Loucy (cell line): Measurements from ENCODE around the gene SYNE2.

ENCODE experiments used
- H2AFZ ChIP-seq: fragments of 200-600 bp; sonication (generic); 2 replicates; pipeline ENCODE4 v1.6.0; 2016; ENCODE audit warnings: antibody characterized with exemption, mild to moderate bottlenecking, low read length, moderate library complexity
- H3F3A ChIP-seq: fragments of 200-600 bp; 2 replicates; pipeline ENCODE4 v1.6.0; 2016; ENCODE audit warnings: antibody characterized with exemption, low read depth, mild to moderate bottlenecking
- H3K27me3 ChIP-seq: fragments of 200-600 bp; sonication (generic); 2 replicates; pipeline ENCODE4 v1.6.1; 2014; ENCODE audit warnings: low read length, mild to moderate bottlenecking; ENCODE audit not compliant: insufficient read depth, poor library complexity, severe bottlenecking
- H3K36me3 ChIP-seq: fragments of 200-600 bp; sonication (generic); 2 replicates; pipeline ENCODE4 v1.6.1; 2016; ENCODE audit warnings: low read length; ENCODE audit not compliant: insufficient read depth
- H3K4me1 ChIP-seq: fragments of 200-600 bp; sonication (generic); 2 replicates; pipeline ENCODE4 v1.5.1; 2014; ENCODE audit warnings: low read length, mild to moderate bottlenecking; ENCODE audit not compliant: insufficient read depth, poor library complexity, severe bottlenecking
- H3K4me2 ChIP-seq: fragments of 200-600 bp; sonication (generic); 2 replicates; pipeline ENCODE4 v1.6.0; 2014; ENCODE audit warnings: antibody characterized with exemption, low read length, low read depth, mild to moderate bottlenecking; ENCODE audit not compliant: poor library complexity, severe bottlenecking
- H3K4me3 ChIP-seq: fragments of 200-600 bp; sonication (generic); 2 replicates; pipeline ENCODE4 v1.5.1; 2014; ENCODE audit warnings: low read length, mild to moderate bottlenecking, mixed read lengths; ENCODE audit not compliant: poor library complexity, severe bottlenecking
- H3K79me2 ChIP-seq: fragments of 200-600 bp; sonication (generic); 2 replicates; pipeline ENCODE4 v1.6.1; 2014; ENCODE audit warnings: low read length; ENCODE audit not compliant: insufficient read depth
- H3K9ac ChIP-seq: fragments of 200-600 bp; sonication (generic); 2 replicates; pipeline ENCODE4 v1.6.0; 2014; ENCODE audit warnings: mild to moderate bottlenecking, low read depth, low read length, moderate library complexity; ENCODE audit not compliant: poor library complexity, severe bottlenecking
- H3K9me2 ChIP-seq: fragments of 200-600 bp; sonication (generic); replicated peaks from 2 replicates; pipeline ENCODE4 v1.6.1; 2016; ENCODE audit warnings: low read depth, low read length, mixed read lengths
- H3K9me3 ChIP-seq: fragments of 200-600 bp; sonication (generic); 2 replicates; pipeline ENCODE4 v1.6.1; 2014; ENCODE audit warnings: mild to moderate bottlenecking, antibody characterized with exemption, low read length, low read depth; ENCODE audit not compliant: insufficient read depth
- H4K20me1 ChIP-seq: fragments of 200-600 bp; sonication (generic); 2 replicates; pipeline ENCODE4 v1.6.0; 2014; ENCODE audit warnings: antibody characterized with exemption, low read length, mild to moderate bottlenecking; ENCODE audit not compliant: insufficient read depth, poor library complexity, severe bottlenecking
- CTCF ChIP-seq: fragments of 200-600 bp; sonication (generic); conservative IDR thresholded peaks from 2 replicates; pipeline ENCODE4 v1.5.1; 2014; ENCODE audit warnings: mild to moderate bottlenecking, antibody characterized with exemption, low read length
- EZH2phosphoT487 ChIP-seq: fragments of 200-600 bp; IDR thresholded peaks from 2 replicates; pipeline ENCODE4 v1.6.1; 2018; ENCODE audit warnings: antibody characterized with exemption, mild to moderate bottlenecking, moderate library complexity, borderline replicate concordance

Gene SYNE2

DNA sequence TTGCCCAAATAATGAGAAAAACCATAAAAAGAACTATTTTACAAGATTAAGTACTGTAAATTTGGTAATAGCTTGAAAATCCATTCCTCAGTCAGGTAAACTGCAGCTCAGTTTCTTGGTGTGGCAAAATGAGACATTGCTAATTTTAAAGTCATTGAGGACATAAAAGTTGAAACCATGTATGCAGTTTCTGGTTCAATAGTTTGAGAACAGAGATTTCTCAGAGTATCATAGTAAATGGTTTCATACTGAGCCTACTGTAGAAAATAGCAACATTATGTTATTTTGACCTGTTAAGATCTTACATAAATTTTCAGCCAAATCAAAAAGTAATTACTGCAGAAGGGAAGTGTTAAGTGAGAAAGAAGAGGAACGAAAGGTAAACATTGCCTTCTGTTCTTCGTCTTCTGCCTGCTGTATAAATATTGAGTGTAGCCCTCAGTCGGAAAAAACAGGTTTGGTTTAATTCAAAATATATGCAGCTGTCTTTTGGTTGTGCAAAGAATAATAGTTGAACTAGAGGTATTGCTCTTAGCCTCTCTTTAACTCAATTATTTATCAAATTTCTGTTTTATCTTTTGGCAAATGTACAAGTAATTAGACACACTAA, 119.6 kb downstream of the SYNE2 start:
- H3K9me2 ChIP-seq = no peaks in the 10 kb centered on the region
- no peaks in the 10 kb centered on the region for H3F3A ChIP-seq
- H4K20me1 ChIP-seq = no peaks in the 10 kb centered on the region
- no peak overlapping the region for H3K9ac ChIP-seq
- H3K4me1 ChIP-seq = no peaks in the 10 kb centered on the region
- no peaks in the 10 kb centered on the region for H3K79me2 ChIP-seq
- TF ChIP-seq CTCF = no peak
- TF ChIP-seq EZH2phosphoT487 = no peak
- no peak overlapping the region for H2AFZ ChIP-seq
- H3K27me3 ChIP-seq = no peaks in the 10 kb centered on the region
- H3K4me2 ChIP-seq = no peak overlapping the region
- peaks cover 8% of the 10 kb centered on the region; the same call in 1 of the 2 replicates for H3K36me3 ChIP-seq
- no peak overlapping the region for H3K4me3 ChIP-seq
- no peaks in the 10 kb centered on the region for H3K9me3 ChIP-seq

- no peak overlapping the region for H3K9ac ChIP-seq
- H2AFZ ChIP-seq = no peak overlapping the region
- H3K4me2 ChIP-seq = no peak overlapping the region
- H3F3A ChIP-seq = no peaks in the 10 kb centered on the region
- no peaks in the 10 kb centered on the region for H3K79me2 ChIP-seq
- H3K27me3 ChIP-seq = no peaks in the 10 kb centered on the region
- H3K4me1 ChIP-seq = no peaks in the 10 kb centered on the region
- no peaks in the 10 kb centered on the region for H4K20me1 ChIP-seq
- no peaks in the 10 kb centered on the region for H3K9me2 ChIP-seq
- TF ChIP-seq EZH2phosphoT487 (no peak), CTCF (no peak)
- H3K4me3 ChIP-seq = no peak overlapping the region
- H3K36me3 ChIP-seq = peaks cover 18% of the 10 kb centered on the region; the same call in 1 of the 2 replicates
- H3K9me3 ChIP-seq = no peaks in the 10 kb centered on the region
Observed at GRCh38 chr14:63974176-63974575, 121.4 kb downstream of the SYNE2 start.

DNA sequence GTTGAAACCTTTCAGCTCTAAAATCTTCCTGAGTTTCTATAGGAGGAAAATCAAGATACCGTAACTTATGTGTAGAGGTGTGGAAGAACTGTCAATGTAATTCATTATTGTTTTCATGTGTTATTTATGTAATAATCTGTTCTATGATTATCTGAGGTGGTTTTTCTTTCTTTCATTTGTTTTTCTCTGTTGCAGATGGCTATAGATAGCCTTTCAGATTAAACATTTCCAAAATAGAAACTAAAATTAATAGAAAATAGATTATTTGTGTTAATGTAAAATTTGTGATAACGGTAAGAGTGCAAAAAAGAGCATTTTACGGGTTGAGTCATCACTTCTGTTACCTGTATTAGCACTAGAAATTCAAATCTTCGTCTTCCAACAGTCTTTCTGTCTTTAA, 128.8 kb downstream of the SYNE2 start:
- no peak overlapping the region for H3K4me3 ChIP-seq
- H3K9me2 ChIP-seq = no peaks in the 10 kb centered on the region
- H3K36me3 ChIP-seq = peaks cover 15% of the 10 kb centered on the region; the same call in 1 of the 2 replicates
- no peaks in the 10 kb centered on the region for H4K20me1 ChIP-seq
- H3F3A ChIP-seq = no peaks in the 10 kb centered on the region
- H3K4me1 ChIP-seq = no peaks in the 10 kb centered on the region
- no peaks in the 10 kb centered on the region for H3K9me3 ChIP-seq
- no peak overlapping the region for H2AFZ ChIP-seq
- no peaks in the 10 kb centered on the region for H3K27me3 ChIP-seq
- no peak for TF ChIP-seq CTCF
- no peak for TF ChIP-seq EZH2phosphoT487
- no peaks in the 10 kb centered on the region for H3K79me2 ChIP-seq
- no peak overlapping the region for H3K4me2 ChIP-seq
- H3K9ac ChIP-seq = no peak overlapping the region
